GM08714 (cell line): Measurements from ENCODE around the gene RAET1L.

Source experiments
- H3K4me3 ChIP-seq: fragments of 200-500 bp; sonication (Bioruptor generic); 2 replicates; pipeline ENCODE4 v1.5.1; 2014; ENCODE audit warnings: mild to moderate bottlenecking, low read length, inconsistent platforms
- ZNF274 ChIP-seq: IDR thresholded peaks from 2 replicates; pipeline ENCODE4 v1.6.1; 2012; ENCODE audit warnings: mild to moderate bottlenecking, low read depth, low read length

RAET1L gene

DNA sequence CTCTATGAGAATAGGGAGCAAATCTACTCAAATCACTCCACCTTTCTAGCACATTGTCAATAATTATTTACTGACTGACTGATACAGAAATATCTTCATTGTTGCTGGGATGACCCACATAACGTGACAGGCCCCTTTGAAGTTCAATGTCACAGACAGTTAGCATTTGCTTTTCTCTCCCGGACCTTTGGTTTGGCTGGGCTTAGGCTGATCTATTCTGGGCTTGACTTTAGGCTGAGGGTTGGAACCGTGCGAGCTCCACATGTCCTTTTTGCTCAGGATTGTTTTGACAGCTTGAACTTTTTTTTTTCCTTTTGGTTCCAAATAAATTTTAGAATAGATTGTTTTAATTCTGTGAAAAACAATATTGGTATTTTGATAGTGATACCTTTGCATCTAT, 31.6 kb upstream of the RAET1L start:
- H3K4me3 ChIP-seq, result no peak overlapping the region
- TF ChIP-seq ZNF274, result no peak

DNA sequence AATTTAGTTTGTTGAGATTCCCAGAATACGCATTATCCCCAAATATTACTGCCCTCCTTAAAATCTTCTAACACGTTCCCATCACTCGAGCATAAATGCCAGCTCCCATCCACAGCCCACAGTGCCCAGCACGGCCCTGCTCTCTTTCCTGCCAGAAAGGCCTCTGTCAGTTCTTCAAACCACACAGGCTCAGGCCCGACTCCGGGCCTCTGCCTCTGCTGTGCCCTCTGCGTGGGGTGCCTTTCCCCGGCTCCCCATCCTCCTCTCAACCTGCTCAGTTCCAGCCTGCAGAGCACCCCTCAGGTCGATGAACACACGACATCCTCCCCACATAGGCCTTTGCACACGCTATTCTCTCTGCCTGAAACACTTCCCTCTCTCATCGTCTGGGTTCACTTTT, 30.8 kb upstream of the RAET1L start:
- no peak for TF ChIP-seq ZNF274
- H3K4me3 ChIP-seq, result no peak overlapping the region

DNA sequence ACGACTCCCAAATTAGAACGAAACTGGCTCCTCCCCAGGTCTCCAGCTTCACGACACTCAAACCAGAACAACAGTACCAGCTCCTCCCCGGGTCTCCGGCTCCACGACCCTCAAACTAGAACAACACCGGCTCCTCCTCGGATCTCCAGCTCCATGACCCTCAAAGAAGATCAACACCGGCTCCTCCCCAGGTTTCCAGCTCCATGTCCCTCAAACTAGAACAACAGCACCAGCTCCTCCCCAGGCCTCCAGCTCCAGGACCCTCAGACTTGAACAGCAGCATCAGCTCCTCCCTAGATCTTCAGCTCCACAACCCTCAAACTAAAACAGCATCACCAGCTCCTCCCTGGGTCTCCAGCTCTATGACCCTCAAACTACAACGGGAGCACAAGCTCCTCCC, 29.8 kb upstream of the RAET1L start:
- no peak overlapping the region for H3K4me3 ChIP-seq
- no peak for TF ChIP-seq ZNF274

DNA sequence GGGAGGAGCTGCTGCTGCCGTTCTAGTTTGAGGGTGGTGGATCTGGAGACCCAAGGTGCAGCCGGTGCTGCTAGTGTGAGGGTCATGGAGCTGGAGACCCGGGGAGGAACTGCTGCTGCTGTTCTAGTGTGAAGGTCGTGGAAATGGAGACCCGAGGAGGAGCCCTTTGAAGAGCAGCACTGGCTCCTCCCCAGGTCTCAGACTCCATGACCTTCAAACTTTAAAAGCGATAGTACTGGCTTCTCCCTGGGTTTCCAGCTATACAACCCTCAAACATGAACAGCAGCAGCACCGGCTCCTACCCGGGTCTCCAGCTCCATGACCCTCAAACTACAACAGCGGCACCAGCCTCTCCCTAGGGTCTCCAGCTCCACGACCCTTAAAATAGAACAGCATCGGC, 28.1 kb upstream of the RAET1L start:
- TF ChIP-seq ZNF274, result no peak
- H3K4me3 ChIP-seq, result no peak overlapping the region

DNA sequence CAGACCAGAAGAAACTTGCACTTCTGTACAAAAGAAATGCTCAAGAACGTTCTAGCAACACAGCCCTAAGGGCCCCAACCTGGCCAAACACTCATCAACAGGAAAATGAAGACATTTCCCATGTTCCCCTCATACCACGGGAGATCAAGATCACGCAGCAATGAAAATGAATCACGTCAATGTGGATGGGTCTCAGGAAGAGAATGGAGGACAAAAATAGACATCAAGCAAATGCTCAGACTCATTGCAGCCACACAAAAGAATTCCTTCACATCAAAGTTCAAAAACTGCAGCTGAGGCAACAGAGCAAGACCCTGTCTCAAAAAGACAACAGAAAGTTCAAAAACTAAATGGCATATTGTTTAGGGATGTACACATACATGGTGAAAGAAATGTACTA, 25.5 kb upstream of the RAET1L start:
- no peak for TF ChIP-seq ZNF274

DNA sequence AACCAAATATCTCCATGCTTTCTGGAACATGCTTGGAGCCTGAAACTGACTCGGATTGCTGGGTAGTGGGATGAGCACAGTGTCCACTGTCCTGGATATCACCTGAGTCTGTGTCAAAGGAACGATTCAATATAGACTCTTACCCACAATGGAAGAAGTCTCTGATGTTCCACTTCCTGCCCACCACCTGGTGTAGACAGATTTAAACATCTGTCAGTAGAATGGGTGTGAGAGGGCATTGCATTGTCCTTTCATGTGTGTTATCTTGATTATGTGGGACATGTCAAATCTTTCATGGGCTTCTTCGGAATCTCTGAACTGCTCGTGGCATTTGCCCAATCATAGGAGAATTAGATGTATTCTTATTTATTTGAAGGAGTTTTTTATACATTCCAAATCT, 22.8 kb upstream of the RAET1L start:
- no peak for TF ChIP-seq ZNF274
- no peak overlapping the region for H3K4me3 ChIP-seq

More for the DNA sequence above, 25.5 kb upstream of the RAET1L start:
- no peak overlapping the region for H3K4me3 ChIP-seq

DNA sequence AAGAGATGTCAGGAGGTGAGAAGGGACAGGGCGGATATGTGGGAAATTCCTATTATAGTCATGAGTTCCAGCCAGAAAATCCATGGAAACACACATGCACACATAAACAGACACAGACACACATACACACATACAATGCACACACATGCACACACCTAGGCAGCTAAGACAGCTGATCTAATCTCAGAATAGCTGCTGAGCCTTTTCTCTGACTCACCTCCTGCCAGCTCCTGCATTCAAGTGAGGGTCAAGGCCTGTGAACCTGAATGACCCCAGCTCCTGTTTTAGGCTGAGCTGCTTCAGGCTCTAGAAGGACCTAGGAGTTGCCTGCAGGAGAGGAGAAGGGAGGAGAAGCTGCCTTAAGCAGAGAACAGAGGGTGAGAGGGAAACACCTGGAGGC, 21.6 kb upstream of the RAET1L start:
- no peak for TF ChIP-seq ZNF274
- no peak overlapping the region for H3K4me3 ChIP-seq

DNA sequence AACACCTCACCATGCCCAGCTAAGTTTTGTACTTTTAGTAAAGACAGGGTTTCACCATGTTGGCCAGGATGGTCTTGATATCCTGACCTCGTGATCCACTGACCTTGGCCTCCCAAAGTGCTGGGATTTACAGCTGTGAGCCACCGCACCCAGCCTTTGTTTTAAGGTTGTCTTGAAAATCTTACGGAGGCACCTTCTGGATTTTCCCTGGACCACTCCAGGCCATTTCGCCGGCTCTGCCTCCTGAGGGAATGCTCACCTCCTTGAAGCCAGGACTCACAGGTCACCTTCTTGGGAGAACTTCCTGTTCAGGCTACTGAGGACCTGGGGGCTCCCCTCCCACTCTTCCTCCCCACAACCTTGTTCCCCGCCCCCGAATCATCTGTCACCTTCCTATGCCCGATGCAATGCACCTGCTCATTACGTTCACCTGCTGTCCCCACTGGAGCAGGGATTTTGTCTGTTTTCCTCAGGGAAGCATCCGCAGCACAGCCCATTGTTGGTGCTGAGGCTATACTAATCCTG, 19.4 kb upstream of the RAET1L start:
- H3K4me3 ChIP-seq, result no peak overlapping the region
- TF ChIP-seq ZNF274, result no peak

DNA sequence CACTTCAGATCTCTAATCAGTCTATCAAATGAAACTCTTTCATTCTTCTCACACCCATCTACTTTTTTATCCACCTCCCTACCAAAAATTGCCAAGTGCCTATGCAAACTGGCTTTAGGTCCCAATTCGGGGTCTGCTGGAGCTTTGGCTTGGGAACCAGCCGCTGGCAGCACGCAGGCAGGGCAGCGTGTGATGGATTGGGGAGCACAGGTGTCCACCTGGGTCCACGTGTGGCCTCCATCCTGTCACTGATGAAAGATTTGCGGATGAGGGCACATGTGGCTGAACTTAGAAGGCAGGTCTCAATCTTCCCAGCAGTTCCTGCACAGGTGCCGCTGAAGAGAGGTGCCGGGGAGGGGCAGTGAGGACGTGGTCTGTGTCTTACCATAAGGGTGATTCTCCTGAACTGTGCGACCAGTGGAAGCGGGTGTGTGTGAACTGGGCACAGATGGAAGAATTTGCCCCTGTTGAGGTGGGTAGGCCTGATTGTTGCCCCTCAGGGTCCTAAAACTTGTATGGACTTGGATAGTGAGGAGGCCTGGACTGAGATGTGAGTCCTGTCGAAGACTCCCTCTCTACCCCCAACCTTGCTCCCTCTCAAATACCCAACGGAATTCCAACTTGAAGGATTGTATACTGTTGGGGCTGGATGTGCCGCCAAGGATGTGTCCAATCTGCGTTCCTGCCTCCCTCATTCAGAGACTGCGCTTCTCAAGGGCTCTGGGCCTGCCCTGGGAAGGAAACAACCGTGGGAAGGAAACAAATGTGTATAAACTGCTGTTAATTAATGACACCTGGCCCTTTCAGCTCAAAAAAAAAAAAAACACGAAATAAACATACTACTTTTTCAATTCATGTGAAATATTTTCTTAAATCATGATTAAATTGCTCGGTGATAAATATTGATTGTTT, 18.4 kb upstream of the RAET1L start:
- TF ChIP-seq ZNF274, result no peak
- H3K4me3 ChIP-seq, result no peak overlapping the region

DNA sequence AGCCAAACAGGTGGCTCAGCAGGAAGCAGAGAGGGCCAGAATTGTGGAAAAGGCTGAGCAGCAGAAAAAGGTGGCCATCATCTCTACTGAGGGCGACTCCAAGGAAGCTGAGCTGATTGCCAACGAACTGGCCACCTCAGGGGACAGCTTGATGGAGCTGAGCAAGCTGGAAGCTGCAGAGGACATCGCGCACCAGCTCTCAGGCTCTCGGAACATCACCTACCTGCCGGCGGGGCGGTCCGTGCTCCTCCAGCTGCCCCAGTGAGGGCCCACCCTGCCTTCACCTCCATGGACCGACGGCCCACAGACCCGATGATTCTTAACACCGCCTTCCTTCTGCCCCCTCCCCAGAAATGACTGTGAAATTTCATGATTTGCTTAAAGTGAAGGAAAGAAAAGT, 17.8 kb upstream of the RAET1L start:
- TF ChIP-seq ZNF274, result no peak
- no peak overlapping the region for H3K4me3 ChIP-seq

DNA sequence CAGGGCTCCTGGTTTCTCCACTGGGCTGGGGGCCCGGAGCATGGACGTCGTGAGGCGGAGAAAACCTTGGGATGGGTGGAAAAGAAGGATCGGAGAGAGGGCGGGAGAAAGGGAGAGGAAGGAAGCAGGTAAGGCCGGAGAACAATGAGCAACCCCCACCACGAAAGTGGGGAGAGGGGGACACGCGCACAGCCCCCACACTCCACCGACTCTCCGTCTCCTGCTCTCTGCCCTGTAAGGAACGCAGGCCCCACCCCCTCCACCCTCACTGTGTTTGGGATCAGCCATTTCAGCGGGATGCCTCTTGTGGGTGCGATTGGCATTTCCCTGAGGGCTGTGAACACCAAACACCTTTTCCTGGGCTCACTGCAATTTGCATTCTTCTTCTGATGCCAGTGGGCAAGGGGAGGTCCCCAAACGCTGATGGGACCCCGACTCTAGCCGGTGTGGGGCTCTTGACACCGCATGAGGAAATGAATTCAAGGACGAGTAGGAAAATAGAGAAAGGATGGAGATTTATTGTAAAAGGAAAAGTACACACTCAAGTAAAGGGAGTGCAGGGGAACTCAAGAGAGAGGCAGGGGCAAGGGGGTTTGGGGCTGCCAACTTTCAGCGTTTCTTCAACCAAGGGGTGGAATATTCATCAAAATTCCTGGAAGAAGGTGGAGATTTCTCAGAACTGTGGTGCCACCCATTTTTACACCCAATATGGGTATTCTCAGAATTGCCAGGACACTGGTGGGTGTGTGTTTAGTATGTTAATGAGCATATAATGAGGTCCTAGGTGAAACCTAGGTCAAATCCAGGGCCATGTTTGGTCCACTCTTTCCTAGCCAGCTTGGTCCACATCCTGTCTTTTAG, 13.1 kb upstream of the RAET1L start:
- TF ChIP-seq ZNF274, result no peak
- H3K4me3 ChIP-seq, result no peak overlapping the region

DNA sequence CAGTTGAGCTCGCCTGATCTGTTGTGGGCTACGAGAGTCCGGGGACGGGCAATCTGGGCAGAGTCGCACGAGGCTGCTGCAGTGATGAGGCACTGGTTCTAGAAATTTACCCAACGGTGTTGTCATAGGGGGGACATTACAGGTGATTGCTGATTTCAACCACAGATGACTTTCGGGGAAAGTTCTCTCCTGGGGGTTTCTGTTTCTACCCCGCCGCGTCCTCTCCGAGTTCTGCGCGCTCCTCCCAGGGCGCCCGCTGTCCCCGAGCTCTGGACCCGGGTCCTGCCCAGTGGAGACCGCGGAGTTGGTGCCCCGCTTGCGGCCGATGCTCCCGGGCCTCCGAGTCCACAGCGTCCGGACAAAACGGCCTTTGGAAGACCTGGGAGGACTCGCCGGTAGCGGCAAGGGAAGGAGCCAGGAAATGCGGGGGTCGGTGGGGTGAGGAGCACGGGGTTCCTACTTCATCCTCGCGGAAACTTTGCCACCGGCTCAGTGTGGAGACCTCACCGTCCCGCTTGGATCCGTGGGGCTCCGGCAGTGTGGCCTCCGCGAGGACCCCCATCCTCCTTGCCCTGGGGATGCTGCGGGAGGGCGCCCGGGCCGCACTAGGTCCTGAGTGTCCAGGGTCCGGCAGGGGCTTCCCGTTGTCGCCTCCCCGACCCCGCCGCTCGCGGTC, 12.3 kb upstream of the RAET1L start:
- H3K4me3 ChIP-seq, result no peak overlapping the region
- no peak for TF ChIP-seq ZNF274

DNA sequence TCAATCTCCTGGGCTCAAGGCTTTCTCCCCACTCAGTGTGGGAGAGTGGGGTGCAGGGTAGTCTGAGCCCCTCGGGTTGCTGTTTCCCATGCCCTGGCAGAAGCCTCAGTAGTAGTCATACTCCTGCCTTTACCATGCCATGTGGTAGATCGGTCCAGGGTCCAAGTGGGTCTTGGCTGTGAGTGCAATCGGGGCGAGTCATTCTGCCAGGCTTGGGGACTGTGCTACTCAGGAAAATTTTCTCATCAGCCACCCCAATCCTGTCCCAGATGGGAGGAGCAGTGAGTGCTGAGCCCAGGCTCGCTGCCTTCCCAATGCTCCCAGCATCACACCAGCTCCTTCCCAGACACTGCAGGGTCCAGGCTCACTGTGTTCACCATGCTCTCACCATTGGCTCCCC, 10.7 kb upstream of the RAET1L start:
- H3K4me3 ChIP-seq, result no peak overlapping the region
- TF ChIP-seq ZNF274, result no peak

DNA sequence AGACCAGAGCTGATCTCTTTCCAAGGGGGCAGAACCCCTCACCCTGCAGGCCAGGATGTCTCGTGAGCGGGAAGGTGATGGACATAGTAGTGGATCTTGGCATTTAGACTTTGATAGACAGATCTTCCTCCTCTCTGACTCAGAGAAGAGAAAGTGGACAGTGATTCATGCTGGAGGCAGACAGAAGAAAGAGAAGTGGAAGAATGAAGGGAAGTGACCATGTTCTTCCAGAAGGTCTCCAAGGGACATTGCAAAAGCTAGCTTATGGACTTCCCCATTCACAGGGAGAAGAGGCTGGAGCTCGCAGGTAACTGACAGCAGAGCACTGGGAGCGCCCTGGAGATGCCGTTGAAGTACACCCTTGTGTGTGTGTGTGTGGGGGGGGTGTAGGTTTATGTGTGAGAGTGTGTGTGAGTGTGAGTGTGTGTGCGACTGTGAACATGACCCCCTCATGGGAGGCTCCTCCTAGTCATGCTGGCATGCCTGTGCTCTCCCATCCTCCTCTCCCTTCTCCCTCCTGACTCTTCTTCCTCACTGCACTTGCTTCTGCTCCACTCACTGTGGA, 8.0 kb upstream of the RAET1L start:
- no peak for TF ChIP-seq ZNF274
- H3K4me3 ChIP-seq, result no peak overlapping the region
